ENCODE data around the gene MAMDC4.

DNA sequence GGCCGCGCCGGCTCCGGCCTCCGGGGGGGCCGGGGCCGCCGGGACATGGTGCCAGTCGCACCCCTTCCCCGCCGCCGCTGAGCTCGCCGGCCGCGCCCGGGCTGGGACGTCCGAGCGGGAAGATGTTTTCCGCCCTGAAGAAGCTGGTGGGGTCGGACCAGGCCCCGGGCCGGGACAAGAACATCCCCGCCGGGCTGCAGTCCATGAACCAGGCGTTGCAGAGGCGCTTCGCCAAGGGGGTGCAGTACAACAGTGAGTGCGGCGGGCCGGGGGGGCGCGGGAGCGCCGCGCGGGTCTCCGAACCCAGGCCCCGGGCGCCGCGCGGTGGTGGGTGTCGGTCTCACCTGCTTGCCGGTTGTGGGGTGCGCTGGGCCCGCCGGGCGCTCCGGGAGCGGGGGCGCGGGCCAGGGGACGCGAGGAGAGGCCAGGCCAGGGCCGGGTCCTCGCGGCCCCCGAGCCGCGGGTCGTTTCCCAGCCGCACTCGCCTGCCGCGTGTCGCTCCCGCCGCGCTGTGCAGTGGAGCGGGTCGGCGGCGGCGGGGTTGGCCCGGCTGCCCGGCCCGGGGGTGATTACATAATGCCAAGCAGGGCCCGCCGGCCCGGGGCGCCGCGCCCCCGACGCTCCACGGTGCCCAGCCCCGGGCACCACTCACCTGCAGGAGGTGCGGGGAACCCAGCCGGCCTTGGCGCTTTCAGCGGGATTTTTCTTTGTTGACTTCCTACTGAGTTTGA is 43.9 kb upstream of the MAMDC4 start:
- TF ChIP-seq POLR2AphosphoS5 (IDR thresholded peaks at IDR 0.05; ENCODE audit: low read depth): no peak
- TF ChIP-seq, protein P1, sequence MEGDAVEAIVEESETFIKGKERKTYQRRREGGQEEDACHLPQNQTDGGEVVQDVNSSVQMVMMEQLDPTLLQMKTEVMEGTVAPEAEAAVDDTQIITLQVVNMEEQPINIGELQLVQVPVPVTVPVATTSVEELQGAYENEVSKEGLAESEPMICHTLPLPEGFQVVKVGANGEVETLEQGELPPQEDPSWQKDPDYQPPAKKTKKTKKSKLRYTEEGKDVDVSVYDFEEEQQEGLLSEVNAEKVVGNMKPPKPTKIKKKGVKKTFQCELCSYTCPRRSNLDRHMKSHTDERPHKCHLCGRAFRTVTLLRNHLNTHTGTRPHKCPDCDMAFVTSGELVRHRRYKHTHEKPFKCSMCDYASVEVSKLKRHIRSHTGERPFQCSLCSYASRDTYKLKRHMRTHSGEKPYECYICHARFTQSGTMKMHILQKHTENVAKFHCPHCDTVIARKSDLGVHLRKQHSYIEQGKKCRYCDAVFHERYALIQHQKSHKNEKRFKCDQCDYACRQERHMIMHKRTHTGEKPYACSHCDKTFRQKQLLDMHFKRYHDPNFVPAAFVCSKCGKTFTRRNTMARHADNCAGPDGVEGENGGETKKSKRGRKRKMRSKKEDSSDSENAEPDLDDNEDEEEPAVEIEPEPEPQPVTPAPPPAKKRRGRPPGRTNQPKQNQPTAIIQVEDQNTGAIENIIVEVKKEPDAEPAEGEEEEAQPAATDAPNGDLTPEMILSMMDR (IDR thresholded peaks at IDR 0.05; ENCODE audit: insufficient read depth, low read length): no peak
- no peak for TF ChIP-seq REST (IDR thresholded peaks at IDR 0.05; ENCODE audit: insufficient replicate concordance, low read depth)
